GM21360 (cell line): ENCODE results near the gene EFEMP2.
A peak's percentile ranks its signal among the peaks of the same experiment; 100 is the strongest.

Experiments used
- ATAC-seq: cut with Tn5 transposase; IDR thresholded peaks from one replicate; pipeline ENCODE4 v1.9.1; 2021; ENCODE audit warnings: mild to moderate bottlenecking, moderate library complexity; ENCODE audit not compliant: unreplicated experiment

Gene EFEMP2

GRCh38 chr11:65867284-65868071 lies 5.1 kb downstream of the EFEMP2 start:
- ATAC-seq: no peak

GRCh38 chr11:65866509-65867283 lies 5.9 kb downstream of the EFEMP2 start:
- no peak for ATAC-seq

- no peak for ATAC-seq
These were observed 6.9 kb downstream of the EFEMP2 start for GRCh38 chr11:65865550-65866172.

GRCh38 chr11:65864706-65865471 lies 7.7 kb downstream of the EFEMP2 start:
- no peak for ATAC-seq

GRCh38 chr11:65863889-65864705 lies 8.5 kb downstream of the EFEMP2 start:
- ATAC-seq: no peak

- ATAC-seq: no peak
These were observed 9.4 kb downstream of the EFEMP2 start for GRCh38 chr11:65862941-65863888.

- no peak for ATAC-seq
These were observed 10.3 kb downstream of the EFEMP2 start for GRCh38 chr11:65862191-65862735.

- ATAC-seq: no peak
These were observed 10.9 kb downstream of the EFEMP2 start for GRCh38 chr11:65861533-65862183.

GRCh38 chr11:65861165-65861505 lies 11.5 kb downstream of the EFEMP2 start:
- ATAC-seq: no peak

GRCh38 chr11:65860278-65861164 lies 12.1 kb downstream of the EFEMP2 start, which contains the start of gene MUS81:
Gene MUS81 (plus strand): TSS chr11:65860433. CDS start chr11:65860754, 321 bp downstream.
- ATAC-seq: peak; percentile 21

GRCh38 chr11:65859812-65860277 lies 12.8 kb downstream of the EFEMP2 start:
- ATAC-seq: no peak

- ATAC-seq: peak; percentile 49
These were observed 13.3 kb downstream of the EFEMP2 start for GRCh38 chr11:65859095-65859811.

GRCh38 chr11:65858681-65859087 lies 13.9 kb downstream of the EFEMP2 start:
- no peak for ATAC-seq

- ATAC-seq: peak; percentile 42
These were observed 14.5 kb downstream of the EFEMP2 start, which contains the start of gene CFL1 for GRCh38 chr11:65857853-65858680. Gene CFL1 (minus strand): TSS chr11:65858180. CDS start chr11:65858099, 81 bp downstream.

- peak; percentile 1 for ATAC-seq
These were observed 15.1 kb downstream of the EFEMP2 start for GRCh38 chr11:65857500-65857852.
